ENCODE results near the gene MGLL.

Gene MGLL

DNA sequence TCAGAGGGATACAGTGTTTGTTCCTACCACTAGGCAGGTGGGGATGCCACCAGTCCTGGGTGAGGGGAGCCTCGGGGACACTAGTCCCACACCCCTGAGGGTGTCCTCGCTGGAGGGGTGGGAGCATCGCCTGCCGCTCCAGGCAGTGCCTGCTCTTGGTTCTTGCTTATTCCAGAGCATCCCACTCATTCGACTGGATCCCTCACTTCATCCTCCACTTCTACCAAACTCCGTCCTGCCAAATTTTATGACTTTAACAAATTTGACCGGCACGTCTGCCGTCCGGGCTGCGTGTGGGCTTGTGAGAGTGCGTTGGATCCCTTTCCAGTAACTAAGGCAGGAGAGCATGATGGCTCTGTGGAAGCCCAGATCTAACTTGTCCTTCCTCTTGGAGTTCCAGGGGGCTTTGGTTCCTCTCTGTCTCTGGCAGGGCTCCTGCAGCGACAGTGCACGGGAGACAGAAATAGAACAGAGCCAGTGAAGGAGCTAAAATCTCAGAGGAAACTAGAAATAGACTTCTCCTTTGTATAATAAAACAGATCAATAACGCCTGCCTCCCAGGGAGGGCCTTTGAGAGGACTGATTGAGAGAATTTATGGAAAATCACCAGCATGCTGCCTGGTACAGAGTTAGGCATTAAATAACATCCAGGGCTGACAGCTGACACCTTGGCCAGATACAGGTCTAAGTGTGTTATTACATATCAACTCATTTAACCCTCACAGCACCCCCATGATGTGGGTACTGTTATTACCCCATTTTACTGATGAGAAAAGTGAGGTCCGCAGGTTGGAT is 34.5 kb downstream of the MGLL start:
- DNase-seq, result no peak

DNA sequence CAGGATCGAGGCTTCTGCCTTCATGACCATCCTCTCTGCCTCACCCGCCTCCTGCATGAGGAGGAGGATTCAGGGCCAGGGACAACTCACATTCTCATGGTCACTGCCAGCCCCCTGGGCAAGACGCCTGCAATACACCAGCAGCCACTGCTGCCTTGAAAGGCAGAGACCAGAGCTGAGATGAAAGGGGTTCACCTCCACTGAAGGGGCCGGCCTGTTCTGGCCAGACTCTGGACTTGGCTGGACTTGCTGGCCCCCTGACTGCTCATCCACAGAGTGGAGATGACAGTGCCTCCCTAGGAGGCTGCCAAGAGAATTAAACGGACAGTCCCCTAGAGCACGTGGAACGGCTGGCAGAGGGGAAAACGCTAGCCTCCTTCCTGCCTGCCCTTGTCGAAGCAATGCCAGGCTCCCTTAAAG is 35.2 kb downstream of the MGLL start:
- no peak for DNase-seq

DNA sequence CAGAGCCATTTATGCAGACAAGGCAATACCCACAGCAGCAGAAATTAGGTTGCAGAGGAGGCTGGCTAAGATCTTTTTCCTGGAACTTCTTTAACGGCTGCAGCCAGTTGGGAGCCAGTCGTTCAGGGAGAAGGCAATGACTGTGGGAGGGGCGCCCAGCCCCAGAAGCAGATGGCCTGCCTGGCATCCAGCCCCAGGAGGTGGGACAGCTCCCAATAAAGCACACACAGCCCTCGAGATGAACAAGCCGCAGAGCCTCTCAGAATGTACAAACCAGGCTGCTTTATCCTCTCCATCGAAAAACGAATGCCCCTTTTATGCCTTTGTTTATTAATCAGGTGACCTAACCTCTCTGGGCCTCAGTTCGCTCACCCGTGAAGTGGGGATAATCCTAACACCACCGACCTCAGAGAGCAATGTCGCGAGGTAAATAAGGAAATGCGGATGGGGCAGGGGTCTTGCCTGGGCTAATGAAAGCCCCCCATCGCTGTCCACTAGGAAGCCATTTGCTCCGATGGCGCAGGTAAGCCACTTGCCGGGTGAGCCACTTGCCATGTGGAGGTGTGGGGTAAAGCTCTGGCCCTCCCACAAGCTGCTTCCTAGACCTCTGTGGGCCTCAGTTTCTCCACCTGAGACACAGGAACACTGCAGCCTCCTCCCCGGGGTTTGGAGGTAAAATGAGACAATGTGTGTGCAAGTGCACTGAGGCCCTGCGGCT is 35.8 kb downstream of the MGLL start:
- DNase-seq, result no peak

DNA sequence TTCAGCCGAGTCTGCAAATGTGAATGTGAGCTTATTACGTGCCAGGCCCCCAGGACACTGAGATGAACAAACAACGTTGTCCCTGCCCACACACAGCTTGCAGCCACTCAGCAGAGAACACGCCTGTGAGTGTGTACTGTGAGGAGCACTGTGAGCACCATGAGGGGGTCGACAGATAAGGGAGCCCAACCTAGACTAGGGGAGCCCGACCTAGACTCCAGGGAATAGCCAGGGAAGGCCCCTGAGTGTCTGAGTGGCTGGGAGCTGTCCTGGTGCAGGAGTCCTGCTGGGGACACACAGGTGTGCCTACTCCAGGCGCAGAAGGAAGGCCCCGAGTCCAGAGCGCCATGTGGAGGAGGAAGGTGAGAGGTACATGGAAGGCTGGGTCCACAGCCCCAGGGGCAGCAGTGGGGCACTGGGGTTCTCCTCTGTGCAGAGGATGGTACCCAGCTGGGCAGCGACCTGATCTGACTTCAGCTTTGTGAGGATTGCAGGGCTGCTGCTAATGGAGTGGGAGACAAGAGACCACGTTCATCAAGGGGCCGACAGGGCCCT is 36.5 kb downstream of the MGLL start:
- DNase-seq, result no peak

DNA sequence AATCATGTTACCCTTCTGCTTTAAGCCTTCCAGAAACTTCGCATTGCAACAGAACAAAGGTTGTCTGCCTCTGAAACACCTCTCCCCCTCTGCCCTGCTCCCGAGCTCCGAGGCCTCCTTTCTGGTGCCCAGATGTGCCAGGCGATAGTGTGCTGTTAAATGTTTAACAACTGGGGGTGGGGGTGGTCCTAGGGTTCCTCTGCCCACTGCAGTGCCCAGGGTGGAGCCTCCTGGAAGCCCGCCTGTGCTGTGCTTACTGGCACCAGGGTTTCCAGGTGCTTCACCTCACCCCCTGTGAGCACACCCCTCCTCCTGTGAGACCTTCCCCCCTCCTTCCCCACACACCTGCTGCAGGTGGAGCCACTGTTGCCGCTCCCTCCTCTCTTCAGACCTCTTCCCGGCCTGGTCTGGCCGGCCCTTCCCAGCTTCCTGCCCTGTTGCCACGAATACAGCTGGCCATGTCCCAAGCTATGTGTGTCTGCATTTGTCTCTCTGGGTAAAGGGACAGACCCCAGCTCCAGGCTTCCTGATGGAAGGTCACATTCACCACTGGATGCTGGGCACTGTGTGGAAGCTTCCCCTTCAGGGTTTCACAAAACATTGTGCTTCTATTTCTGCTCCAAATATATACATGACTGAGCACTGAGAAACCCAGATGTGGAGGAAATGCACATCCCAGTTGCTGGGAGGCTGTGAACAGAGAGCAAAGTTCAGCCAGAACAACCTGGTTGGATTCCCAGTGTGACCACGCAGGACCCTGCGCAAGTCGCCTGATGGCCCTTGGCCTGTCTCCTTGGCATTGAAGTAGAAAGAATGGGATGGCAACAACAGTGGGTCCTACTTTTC is 37.2 kb downstream of the MGLL start:
- no peak for DNase-seq

DNA sequence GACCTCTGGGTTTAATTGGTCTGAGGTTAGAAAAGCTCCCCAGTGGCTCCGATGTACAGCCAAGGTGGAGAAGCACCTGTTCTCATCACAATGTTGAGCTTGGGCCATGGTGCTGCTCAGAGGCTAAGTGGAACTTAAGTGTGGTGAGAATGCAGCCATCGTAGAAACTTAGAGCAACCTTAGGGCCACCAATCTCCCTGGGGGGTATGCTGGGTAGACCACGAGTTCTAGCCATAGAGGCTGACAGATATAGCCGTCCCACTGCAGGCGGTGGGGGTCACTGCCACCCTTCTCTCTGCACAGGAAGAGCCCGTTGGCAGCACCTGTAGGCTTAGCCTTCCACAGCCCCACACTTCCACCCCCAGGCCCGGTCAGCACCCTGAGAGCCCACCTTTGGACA is 38.0 kb downstream of the MGLL start:
- no peak for DNase-seq

DNA sequence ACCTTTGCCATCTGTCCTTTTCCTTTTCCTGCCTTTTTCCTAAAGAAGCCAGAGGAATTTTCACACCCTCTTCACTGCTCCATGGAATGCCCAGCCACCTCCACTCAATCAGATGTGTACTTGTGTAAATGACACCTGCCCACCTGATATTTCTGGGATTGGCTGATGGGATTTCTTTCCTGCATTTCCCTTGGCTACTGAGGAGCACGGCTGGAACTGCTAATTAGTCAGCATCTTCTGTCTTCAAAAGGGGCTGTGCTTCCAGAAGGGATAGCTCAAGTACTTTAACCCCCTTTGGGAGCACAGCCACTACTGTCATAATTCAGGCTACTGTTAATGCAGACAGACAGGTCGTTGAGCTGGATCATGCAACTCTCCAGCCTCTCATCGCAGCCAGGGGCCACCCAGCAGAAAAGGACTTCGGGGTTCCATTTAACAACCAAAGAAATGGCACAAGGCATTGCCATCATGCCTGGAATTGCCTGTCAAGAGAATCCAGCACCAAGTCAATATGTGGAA is 38.6 kb downstream of the MGLL start:
- DNase-seq, result no peak

DNA sequence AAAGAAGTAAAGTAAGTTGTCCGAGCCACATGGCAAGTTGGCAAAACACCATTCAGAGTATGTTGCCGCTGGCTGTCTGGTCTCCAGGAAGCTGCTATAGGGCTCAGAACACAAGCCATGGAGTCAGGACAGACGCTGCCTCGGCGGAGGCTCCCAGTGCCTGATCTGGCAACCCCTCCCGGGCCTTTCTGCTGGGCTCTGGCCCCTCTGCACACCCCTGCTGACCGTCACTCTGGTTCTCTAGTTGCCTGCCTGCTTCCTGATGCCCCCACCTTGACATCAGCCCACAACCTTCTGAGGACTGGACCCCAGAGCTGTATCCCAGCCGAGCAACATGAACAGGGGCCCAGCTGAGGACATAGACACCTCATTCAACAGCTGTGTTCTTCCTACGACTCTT is 39.1 kb downstream of the MGLL start:
- DNase-seq, result no peak

DNA sequence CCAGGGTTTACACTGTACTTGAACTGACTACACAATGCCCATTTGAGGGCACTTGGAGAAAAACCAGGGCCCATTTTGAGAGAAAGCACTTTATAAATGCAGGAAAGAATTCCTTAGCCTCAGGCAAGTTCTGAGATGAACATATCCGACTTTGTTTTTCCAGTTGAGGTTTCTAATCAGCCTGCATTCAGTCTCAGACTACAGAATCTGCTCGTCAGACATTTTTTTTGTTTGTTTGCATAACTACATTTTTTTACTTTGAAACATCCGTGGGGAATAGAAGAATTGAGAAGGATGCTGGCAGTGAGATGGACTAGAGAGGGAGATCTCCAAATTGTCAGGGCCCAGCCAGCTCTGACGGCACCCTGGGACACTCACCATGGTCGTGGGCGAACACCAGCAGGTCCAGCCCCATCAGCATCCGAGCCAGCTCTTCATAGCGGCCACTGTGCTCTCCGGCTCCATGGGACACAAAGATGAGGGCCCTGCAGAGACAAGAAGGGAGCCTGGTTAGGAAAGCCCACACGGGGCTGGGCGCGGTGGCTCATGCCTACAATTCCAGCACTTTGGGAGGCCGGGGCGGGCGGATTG is 40.8 kb downstream of the MGLL start:
- DNase-seq, result no peak

DNA sequence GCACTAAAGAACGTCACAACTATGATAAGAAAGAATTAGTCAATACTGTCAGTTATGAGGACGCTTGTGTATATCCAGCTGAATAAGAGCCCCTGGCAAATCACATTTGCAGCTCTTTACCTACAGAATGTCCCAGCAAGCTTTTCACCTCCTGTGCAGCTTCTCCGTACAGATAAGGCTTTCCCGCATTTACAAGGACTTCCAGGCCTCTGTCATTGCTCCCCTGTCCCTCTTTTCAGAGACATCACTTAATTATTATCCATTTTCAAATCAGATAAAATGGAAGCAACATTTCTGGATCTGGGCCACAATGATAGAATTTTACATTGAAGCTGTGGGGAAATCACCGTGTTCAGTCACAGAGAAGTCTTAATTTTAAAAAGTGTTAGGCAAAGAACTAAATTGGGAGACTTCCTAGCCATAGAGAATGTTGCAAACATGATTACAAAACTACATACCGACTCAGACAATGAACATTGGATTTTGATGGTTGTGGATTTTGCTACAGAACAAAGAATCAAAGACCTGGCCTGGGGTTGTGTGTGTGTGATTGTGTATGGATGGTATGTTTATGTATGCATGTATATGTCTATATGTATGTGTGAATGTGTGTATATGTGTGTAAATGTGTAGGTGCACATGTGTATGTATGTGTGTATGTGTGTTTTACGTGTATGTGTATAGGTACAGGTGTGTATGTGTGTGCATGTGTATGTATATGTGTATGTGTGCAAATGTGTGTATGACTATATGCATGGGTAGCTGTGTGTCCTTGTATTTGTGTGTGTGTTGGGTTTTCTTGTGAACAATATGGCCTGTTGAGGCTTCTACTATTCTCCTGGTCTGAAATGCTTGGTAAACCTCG is 41.5 kb downstream of the MGLL start:
- DNase-seq, result no peak

DNA sequence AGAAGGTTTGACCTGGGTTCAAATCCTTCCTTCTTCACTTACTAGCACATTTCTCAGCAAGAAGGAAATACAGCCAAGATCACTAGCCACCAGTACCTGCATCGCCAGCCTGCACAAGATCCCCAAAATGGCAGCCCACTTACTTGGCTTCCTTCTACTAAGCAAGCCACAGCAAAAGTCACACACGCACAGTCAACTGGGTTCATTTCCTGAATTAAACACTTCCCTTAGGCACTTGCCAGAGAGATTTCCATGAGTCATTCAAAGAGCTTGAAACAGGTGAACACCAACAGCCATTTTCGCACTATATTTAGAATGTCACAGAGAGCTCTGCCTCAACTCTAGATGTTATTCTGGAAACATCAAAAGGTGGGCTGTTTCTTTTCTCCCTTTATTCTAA is 42.6 kb downstream of the MGLL start:
- peak; percentile 35 for DNase-seq

DNA sequence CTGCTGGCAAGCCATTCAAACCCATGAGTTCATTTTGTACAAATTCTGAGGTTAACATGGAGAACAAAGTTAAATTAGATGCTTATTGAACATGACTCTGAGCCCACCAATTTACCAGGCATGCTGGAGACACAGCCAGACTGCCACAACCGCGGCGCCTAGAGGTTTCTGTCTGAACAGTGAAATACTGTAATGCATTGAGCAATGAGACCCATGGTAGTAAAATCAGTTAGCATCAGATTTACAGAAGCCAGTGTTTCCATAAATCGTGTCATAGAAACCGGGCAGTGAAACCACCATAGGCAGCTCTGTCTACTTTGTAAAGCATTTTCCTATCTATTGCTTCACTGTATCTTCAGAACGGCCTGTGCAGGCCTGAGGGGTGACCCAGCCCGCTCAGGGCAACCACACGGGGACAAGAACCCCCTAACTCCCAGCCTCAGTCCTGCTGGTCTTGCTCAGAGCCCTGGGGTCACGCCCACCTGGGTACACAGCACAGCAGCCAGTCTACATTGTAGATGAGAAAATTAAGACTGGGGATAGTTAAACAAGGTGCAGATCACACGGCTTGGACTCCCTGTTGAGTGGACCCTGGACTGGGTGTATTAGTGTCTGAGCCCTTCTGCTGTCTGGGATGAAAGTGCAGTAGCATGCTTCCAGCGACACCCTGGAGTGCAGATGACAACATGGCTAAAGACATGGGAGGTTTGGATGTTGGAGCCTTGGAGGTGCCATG is 44.2 kb downstream of the MGLL start:
- no peak for DNase-seq

DNA sequence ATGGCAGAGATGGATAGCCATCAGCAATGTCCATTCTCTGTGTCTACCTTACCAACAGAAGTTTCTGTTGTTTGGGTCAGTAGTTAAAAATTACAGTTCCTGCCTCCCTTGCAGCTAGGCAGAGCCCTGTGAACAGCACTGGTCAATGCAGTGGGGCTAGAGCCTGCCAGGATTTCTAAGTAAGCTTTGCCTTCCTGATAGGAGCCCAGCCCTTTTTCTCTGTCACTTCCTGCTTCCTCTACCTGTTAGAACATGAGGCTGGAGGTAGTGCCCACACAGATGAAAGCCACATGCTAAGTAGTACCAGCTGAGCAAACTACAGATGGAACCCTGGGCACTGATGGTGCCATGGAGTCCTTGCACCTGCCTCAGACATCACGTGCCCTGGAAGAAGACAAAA is 45.0 kb downstream of the MGLL start:
- no peak for DNase-seq

DNA sequence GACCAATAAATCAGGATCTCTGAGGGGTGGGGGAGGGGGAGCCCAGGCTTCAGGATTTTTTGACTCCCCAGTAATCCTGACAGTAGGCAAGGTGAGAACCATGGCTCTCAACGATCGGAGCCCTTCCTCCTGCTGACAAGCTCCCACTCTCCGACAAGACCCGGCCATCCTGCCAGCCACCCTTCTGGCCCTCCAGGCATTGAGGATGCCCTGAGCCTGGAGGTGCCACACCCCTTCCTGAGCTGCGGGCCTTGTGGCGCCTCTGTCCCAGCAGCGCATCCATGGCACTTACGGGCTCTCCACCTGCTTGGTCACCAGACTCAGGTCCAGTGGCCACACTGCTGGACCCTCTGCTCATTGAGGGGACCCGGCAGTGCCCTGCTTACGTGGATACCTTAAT is 46.0 kb downstream of the MGLL start:
- DNase-seq, result no peak

DNA sequence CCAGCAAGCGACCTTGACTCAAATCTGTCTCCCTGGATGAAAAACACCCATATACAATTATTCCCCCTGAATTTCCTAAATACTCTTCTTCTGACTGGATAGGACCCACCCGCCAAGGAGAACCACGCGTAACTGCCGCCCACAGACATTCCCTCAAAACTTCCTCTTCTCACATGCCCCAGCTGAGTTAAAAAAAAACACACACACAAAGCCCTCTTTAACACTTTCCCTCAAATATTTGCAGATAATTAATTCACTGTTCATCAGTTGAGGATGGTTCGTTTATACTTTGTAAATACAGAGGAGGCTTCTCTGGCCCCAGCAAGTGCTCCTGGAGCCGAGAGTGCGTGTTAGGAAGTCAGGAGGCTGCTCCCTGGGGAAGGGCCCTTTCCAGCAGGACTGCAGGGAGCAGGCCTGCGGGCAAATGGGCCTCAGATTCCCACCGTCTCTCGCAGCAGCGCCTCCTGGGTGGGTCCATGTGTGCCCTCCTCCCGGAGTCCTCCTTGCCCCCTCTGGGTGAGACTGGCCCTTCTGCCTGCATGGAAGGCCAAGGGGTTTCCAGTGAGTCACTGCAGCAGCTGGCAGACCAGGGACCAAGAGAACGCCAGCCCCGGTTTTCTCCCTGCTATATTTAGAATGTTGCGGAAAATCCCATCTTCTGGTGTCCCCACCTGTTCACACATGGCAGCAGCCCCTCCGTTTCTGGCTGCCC is 46.8 kb downstream of the MGLL start:
- DNase-seq, result no peak

DNA sequence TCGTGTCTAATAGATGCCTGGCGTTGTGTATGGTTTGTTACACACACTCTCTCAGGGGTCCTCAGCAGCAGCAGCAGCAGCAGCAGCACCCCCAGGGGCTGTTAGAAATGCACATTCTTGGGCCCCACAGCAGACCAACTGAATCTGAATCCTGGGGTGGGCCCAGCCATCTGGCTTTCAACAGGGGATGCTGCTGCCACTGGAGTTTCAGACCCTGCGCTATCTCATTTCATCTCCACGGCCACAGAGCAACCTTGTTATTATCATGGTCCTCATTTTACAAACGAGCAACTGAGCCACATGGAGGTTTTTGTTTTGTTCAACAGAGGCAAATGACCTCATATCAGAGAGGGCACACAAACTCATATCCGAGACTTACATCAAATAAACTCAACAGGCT is 47.7 kb downstream of the MGLL start:
- DNase-seq, result no peak

DNA sequence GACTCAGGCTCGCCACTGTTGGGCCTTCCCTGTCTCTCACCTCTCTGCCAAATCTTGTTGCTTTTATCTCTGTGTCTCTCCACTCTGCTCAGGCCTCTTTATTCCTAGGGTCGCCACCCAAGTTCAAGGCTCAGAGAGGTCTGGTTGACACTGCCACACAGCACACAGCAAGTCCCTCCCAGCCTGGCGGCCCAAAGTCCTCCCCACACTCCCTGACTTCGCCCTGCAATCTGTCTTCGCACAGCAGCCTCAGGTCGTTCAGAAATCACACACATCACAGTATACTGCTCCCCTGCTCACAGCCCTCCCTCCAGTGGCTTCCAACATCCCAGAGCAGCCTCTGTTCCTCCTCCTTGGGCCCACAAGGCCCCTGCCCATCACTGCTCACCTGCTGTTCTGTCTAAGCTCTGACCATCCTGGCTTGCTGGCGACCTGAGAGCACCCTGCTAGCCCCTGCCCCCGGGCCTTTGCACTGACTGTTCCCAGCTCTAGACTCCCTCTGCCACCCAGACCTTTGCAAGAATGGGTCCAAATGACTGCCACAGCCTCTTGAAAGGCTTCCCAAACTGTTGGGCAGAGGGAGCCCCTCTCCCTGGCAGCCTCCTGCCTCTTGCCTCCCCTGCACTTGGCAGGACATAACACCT is 48.4 kb downstream of the MGLL start:
- no peak for DNase-seq

DNA sequence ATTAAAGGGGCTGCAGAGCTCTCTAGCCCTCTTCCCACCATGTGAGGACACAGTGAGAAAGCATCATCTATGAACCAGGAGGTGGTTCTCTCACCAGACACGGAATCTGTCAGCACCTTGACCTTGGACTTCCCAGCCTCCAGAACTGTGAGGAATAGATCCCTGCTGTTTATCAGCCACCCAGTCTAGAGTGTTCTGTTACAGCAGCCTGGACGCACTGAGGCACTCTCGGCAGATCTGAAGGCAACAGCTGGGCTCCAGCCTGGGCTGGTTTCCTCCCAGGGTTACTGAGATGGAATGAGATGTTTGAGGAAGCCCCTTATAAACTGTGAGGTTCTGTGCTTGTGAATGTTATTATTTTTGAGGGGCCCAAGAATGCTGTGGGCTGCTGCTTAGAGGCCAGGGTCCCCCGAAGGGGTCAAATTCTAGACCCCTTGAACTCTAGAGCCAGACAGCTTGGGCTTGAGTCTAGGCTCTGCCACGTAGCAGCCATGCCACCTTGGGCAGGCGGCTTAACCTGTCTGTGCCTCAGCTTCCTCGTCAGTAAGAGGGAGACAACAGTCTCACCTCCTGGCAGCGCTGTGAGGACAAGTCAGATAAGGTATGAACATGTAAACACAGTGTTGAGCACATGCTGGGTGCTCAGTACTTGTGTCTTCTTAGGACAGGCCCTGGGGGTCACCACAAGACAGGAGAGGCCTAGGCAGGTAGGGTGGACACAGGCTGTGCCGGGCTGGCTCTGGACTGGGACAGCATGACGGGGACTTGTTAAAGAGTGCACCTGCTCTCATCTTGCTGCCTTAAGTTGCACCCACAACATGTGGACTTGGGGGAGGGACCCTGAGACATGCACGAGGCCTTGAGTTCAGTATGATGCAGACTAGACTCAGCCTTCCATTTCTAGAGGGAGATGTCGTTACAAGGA is 49.2 kb downstream of the MGLL start:
- DNase-seq, result no peak

DNA sequence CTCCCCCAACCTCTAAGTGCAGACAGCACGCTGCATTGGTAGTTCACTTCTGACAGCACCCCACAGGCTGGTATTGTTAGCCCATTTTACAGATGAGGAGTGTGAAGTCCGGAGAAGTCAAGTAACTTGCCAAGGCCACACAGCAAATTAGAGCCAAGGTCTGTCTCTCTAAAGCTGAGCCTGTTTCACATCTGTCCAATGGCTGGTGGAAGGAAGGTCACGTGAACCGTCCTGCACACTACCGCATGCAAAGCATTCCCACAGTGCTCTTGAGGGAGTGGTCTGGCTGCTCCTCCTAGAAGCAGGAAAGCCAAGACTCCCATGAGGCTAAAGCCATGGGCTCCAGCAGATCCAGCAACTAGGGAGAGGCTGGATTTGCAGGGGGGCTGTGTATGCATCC is 50.0 kb downstream of the MGLL start:
- no peak for DNase-seq
